Measurements from ENCODE around the gene TP53I11.

The TP53I11 gene

GRCh38 chr11:44939673-44940395 is 10.8 kb downstream of the TP53I11 start:
- no peak for DNase-seq

GRCh38 chr11:44938066-44938691 is 12.5 kb downstream of the TP53I11 start:
- DNase-seq, result no peak

- DNase-seq, result peak; percentile 85 to 94
Measured at GRCh38 chr11:44936951-44937543, 13.6 kb downstream of the TP53I11 start.

GRCh38 chr11:44936525-44936924 is 14.2 kb downstream of the TP53I11 start:
- DNase-seq, result peak; percentile 73 to 85

GRCh38 chr11:44934735-44935250 is 15.9 kb downstream of the TP53I11 start:
- DNase-seq, result no peak

GRCh38 chr11:44934110-44934509 is 16.6 kb downstream of the TP53I11 start:
- no peak for DNase-seq

- DNase-seq, result no peak
Measured at GRCh38 chr11:44931466-44931865, 19.2 kb downstream of the TP53I11 start.

- no peak for DNase-seq
Measured at GRCh38 chr11:44930588-44931302, 19.9 kb downstream of the TP53I11 start.

GRCh38 chr11:44928816-44929215 is 21.9 kb downstream of the TP53I11 start:
- no peak for DNase-seq

- no peak for DNase-seq
Measured at GRCh38 chr11:44928144-44928543, 22.5 kb downstream of the TP53I11 start.

- DNase-seq, result peak; percentile 69 to 82
Measured at GRCh38 chr11:44927174-44927661, 23.5 kb downstream of the TP53I11 start.

- peak in 1 of 2 experiments; percentile 40 for DNase-seq
Measured at GRCh38 chr11:44926036-44926435, 24.6 kb downstream of the TP53I11 start.

GRCh38 chr11:44923806-44924205 is 26.9 kb downstream of the TP53I11 start:
- DNase-seq, result no peak

GRCh38 chr11:44923115-44923514 is 27.6 kb downstream of the TP53I11 start:
- no peak for DNase-seq

- no peak for DNase-seq
Measured at GRCh38 chr11:44920451-44920850, 30.2 kb downstream of the TP53I11 start.

GRCh38 chr11:44917741-44918140 is 32.9 kb downstream of the TP53I11 start:
- DNase-seq, result no peak

- no peak for DNase-seq
Measured at GRCh38 chr11:44916801-44917385, 33.8 kb downstream of the TP53I11 start.

GRCh38 chr11:44916331-44916730 is 34.4 kb downstream of the TP53I11 start:
- DNase-seq, result no peak

- no peak for DNase-seq
Measured at GRCh38 chr11:44915621-44916020, 35.1 kb downstream of the TP53I11 start.

GRCh38 chr11:44915004-44915403 is 35.7 kb downstream of the TP53I11 start:
- no peak for DNase-seq

- no peak for DNase-seq
Measured at GRCh38 chr11:44914105-44914504, 36.6 kb downstream of the TP53I11 start.

GRCh38 chr11:44913502-44913901 is 37.2 kb downstream of the TP53I11 start:
- no peak for DNase-seq

Measured in NCI-H524 (cell line).